HG02970 (cell line): ENCODE results near the gene ANKRD36B.
"Not testable (repeated sequence)": the region's sequence is repeated elsewhere in the genome, so short reads cannot be mapped to it uniquely, and the experiment has no call there.

Experiments
- ATAC-seq: cut with Tn5 transposase; IDR thresholded peaks from one replicate; pipeline ENCODE4 v1.9.1; 2021; ENCODE audit warnings: mild to moderate bottlenecking, moderate library complexity, moderate number of reproducible peaks; ENCODE audit not compliant: unreplicated experiment, low FRiP score

The ANKRD36B gene

DNA sequence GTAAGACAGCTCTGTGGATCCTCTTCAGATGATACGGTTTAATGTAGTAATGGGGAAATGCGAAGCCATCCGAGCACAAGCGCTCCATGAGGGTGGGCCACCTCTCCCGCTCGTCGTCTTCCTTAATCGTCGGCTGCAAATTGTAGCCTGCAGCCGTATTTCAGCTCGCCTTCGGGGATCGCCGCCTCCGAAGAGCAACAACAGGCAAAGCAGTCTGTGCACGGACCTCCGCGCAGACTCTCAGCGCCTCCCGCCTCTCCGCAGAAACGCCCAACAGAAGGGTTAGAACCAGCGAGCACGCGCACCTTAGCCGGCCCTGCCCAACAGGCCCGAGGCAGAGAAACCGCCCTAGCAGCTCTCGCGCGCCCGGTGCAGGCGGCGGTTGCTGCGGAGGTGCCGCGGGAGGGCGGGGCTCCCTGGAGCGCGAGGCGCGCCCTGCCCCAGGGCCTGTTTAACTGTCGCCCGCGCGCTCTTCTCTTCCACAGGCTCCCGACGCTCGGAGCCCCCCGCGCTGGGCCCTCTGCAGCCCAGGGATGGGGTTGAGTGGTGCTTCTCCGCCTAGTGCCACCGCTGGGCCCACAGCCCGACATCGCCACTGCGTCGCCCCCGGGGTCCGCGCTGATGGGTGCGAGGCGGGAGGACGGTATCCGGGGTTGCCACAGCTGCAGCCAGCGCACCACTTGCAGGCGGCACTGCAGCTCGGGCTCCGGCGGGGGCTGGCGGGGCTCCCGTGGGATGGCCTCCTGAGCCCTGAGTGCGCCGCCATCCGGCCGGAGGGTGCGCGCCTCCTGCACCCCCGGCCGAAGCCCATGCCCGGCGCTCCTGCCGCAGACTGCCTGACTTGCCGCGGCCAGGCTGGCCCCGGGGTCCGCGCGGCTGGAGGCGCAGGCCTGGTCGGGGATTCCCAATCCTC lies at the start of gene ANKRD36B:
ANKRD36B (minus strand) TSS at position 280 of the 913 bp plus-strand sequence; CDS start at position 88, 192 bp downstream.
- ATAC-seq = peak; percentile 39

DNA sequence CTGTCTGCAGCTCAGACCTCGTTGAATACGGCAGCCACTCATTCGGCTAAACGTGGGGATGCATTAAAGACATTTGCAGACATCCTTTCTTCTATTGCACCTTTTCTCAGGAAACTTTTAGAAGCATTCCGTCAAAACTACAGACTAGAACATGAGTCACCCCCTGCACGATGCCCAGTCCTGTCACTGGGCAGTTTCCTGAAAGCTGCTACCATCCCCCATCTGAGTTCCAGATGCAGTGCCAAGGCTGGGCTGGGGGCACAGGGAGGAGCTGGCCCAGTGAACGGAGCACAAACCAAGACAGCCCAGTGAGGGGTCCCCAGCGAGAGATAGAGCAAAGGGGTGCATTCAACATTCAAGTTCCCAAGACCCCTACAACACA lies 36.4 kb upstream of the ANKRD36B start:
- not testable (repeated sequence) for ATAC-seq

DNA sequence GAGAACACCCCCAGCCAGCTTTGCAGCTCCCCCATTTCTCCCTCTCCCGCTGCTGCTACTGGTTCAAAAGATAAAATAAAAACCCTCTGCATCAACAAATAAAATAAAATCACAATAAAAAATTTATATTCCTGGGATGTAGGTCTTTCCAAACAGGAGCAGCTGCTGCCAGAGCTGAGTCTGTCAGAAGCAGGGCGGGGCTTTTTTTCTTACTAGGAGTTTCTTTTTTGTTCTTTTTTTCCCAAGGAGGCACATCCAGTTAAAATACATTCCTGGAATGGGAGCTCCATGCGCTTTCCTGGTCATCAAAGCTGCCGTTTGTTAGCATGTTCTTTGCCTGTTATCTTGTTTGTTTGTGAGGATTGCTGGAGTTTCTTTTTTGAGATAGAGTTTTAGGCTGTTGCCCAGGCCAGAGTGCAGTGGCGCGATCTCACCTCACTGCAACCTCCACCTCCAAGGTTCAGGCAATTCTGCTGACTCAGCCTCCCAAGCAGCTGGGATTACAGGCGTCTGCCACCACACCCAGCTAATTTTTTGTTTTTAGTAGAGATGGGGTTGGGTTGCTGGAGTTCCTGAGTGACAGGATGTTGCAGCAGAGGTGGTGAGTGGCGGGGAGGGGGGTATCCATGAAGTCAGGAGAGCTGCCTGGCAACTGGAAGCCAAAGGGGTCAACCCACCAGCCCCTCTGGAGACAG lies 35.8 kb upstream of the ANKRD36B start:
- not testable (repeated sequence) for ATAC-seq

DNA sequence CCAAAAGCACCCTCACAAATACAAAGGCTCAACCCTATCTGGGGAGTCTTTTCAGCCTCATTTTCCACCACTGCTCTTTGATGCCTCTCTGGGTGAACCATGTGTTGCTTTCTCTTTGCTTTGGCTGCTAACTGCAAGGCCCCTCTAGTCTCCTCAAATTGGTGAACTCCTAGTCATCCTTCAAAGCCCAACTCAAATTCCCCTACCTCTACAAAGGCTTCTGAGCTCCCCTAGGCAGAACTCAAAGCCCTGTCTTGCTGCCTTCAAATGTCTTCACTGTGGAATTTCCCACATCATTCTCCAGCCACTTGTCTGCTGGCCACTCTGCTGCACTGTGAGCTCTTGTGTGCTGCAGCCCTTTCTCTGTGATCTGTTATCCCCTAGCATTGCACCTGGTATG lies 33.3 kb upstream of the ANKRD36B start:
- not testable (repeated sequence) for ATAC-seq

DNA sequence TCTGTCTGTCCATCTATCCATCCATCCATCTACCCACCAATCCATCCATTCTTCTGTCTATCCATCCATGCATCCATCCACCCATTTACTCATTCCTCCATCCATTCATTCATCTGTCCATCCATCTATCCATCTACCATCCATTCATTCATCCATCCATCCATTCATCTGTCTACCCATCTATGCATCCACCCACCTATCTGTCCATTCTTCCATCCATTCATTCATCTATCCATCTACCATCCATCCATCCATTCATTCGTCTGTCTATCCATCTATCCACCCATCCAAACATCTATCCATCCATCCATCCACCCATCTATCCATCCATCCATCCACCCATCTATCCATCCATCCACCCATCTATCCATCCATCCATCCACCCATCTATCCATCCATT lies 30.8 kb upstream of the ANKRD36B start:
- not testable (repeated sequence) for ATAC-seq

DNA sequence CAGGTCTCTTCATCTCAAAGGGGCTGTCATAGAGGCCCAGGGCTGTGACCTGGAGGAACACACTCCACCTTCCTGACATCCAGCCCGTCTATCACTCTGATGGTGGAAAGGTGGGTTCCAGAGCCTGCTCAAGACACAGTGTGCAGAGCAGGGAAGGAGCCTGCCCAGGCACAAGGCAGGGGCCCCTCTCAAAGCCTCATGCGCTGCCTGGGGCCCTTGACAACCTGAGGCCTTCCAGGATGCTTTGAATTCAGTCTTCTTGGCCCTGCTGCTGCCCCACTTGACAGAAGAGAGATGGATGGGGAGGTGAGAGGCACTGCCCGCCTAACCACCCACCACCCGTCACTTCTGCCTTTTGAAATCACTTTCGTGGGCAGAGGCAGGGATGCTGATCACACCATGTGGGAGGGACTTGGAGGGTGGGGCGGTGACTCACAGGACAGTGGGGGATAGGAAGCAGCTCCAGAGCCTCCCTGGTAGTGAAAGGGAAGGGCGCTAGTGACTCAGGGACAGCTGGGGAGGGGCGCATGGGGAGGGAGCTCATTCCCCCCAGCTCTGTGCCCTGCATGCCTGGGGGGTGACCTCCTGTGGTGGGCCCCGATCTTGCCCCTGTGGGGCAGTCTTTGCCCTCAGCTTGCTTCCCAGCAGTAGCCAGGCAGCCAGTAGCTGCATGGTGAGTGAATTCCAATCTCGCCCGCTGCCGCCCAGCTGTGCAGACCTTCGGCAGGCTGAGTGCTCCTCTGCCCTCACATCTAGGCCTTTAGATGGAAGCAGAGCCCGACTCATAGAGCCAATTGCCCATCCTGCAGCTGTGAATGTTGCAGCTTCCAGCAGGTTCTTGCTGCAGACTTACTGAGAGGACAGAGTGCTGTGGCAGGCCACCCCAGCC lies 29.5 kb upstream of the ANKRD36B start:
- ATAC-seq = not testable (repeated sequence)

DNA sequence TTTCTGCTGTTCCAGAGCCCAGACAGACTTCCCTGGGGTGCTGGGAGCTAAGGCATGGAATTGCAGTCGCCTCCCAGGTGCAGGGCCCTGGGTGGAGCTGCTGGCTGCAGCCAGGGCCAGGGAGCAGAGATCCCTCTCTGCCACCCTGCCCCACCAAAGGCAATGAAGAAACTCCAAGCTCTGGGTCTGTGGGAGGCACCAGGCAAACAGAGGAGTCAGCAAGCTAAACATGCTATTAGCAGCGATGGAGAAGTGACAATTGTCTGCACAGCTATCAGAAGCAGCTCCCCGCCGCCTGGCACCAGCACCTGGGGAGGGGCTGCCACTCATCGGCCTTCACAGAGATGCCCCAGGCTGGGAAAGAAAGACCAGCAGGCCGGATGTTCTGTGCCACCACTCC lies 28.2 kb upstream of the ANKRD36B start:
- no peak for ATAC-seq

DNA sequence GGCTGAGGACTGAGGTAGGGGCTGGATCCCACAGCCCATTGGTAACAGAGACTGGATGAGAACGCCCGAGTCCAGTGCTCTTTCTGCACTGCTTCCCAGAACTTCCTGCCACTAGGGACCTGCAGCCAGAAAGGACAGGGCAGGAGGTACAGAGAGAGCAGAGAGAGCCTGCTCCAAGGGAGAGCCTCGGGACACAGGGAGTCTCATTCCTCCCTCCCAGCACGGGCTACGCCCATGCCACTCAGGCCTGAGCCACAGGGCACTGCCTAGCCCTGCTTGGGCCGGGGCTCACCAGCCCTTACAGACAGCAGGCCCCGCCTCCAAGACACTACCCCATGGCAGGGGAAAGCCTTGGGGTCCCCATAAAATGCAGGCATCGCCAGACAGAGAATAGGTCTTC lies 26.1 kb upstream of the ANKRD36B start:
- ATAC-seq = not testable (repeated sequence)

DNA sequence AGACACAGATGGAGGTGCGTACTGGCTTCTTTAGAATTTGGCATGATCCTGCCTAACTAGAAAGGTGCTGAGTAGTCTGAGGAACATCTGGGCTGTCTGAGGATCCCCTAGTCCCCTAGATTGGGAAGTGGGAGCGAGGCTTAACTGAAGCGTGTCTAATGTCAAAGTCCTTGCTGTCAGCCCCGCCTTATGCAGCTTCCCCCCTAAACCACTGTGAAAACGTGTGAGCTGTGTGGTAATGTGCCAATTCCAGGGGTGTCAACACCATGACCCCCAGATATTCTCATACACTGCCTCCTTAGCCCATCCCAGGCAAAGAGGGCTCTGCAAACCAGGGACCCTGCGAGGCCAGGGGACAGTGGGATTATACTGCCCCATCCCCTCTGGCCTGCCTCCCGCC lies 22.2 kb upstream of the ANKRD36B start:
- ATAC-seq = not testable (repeated sequence)

DNA sequence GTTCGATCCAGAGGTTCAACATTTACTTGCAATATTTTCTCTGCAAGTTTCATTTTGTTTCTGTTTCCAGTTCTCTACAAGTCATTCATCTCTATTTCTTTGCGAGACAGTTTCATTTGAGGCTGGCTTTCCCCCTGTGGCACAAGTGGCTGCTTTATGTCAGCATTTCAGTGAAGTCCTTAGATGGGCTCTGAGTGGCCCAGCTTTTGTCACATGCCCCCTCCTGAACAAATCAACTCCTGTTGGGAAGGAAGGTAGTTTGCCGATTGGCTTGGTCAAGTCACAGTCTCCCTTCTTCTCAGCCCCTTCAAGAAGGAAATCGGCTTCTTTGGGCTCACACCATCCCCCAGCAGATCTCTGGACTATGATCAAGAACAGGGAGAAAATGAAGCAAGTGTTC lies 19.1 kb upstream of the ANKRD36B start:
- not testable (repeated sequence) for ATAC-seq

DNA sequence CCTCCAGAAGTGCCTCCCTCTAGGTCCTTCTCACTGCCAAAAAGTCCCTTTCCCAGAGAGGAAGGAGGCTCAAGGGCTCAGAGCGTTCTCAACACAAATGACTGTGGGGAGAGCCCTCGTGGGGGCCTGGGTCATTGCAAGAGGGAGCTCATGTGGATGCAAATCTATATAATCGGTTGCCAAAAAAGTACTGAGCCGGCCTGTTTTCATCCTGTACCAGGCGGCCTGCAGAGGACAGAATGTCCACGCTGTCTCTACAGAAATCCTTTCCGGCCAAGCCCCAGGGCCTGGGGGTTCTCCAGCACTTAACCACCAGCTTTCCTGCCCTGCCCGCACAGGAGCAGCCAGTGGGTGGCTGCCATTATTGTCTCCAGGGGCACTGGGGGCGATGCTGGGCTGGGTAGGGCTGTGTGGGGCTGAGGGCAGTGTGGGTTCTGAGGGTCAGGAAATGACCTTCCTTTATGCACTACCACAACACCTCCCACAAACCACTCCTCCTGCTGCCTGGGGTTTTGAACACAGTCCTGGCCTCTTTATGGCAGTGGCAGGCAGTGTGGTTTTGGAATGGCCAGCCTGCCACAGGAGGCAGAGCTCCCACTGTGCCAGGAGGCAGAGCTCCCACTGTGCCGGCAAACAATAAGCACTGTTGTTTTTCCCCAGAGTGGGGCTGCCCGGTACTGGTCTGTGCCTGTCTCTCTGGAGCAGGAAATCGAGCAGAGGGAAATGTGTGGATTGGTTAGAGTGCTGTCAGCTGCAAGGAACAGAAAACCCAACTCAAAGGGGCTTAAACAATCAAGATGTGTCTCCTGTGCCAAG lies 16.1 kb upstream of the ANKRD36B start:
- not testable (repeated sequence) for ATAC-seq

DNA sequence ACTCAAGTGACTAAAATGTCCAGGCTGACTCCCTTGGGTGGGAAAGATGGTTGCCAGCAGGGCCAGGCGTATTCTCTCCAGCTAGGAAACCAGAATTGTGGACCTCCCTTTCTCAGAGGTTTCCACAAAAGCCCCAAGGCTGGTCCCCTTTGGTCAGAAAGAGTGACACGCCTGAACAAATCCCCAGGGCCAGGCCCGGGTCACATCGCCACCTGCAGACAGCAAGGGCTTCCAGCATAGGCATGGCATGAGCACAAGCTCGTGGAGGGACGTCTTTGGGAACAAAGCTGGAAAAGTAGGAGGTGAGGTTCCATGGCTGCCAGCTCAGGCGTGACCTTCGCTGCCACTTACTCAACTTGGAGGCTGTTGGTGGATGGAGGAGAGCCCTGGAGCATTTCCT lies 15.4 kb upstream of the ANKRD36B start:
- not testable (repeated sequence) for ATAC-seq

DNA sequence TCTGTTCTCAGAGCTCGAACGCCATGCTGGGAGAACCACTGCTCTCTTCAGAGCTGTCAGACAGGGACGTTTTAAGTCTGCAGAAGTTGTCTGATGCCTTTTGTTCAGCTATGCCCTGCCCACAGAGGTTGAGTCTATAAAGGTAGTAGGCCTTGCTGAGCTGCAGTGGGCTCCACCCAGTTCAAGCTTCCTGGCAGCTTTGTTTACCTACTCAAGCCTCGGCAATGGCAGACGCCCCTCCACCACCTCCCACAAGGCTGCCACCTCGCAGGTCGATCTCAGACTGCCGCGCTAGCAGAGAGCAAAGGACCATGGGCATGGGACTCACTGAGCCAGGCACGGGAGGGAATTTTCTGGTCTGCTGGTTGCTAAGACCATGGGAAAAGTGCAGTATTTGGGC lies 11.9 kb upstream of the ANKRD36B start:
- not testable (repeated sequence) for ATAC-seq

DNA sequence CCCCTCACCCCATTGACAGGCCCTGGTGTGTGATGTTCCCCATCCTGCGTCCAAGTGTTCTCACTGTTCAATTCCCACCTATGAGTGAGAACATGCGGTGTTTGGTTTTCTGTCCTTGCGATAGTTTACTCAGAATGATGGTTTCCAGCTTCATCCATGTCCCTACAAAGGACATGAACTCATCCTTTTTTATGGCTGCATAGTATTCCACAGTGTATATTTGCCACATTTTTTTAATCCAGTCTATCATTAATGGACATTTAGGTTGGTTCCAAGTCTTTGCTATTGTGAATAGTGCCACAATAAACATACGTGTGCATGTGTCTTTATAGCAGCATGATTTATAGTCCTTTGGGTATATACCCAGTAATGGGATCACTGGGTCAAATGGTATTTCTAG lies 6.5 kb upstream of the ANKRD36B start:
- not testable (repeated sequence) for ATAC-seq

DNA sequence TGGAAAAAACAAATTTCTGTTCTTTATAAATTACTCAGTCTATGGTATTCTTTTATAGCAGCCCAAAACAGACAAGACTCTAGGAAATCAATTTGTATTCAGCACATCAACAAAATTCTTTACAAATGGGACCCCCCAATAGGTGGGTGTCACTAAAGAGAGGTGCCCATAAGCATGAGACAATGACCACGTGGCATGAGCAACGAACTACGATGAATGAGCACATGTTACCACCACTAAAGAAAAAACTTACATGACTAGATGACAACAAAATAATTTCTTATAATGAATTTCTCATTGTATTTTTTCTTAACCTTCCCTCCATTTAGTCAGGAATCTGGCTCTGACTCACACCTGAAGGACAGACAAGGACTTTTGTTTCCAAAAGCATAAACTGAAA lies 3.8 kb upstream of the ANKRD36B start:
- not testable (repeated sequence) for ATAC-seq

DNA sequence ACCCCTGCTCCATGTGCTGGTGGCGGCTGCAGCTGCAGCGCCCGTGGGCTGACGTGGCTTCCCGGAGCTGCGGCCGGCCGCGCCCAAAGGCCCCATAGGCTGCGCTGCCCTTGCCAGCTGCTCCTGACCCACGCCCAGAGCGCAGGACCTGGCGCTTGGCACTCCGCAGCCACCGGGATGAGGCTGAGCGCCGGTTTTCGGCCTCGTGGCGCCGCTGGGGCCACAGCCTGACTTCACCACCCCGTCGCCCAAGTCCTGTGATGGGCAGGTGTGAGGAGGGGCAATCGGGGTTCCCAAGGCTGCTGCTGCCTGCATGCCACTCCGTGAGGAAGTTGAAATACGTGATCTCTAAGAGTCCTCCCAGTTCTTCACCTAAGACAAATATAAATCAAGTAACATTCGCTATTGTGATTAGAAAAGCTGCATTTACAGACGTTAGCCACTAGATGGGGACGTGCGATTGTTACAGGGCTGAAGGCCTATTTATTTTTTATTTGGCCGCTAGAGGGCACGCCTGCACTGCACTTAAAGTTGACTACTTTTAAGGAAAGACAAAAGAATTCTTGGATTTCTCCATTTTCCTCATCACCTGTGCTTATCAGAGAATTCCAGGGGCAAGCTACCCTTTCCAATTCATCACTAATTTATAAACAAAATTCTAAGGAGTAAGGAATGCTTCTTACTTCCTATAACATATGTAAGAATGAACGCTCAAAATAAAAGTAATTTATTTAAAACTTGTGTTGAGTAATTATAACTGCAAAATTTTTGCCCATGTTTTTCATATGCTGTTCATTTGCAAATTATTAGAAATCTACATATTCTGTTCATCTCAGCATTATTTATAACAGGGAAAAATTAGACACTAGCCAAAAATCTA lies 1.1 kb upstream of the ANKRD36B start:
- ATAC-seq = peak; percentile 72

DNA sequence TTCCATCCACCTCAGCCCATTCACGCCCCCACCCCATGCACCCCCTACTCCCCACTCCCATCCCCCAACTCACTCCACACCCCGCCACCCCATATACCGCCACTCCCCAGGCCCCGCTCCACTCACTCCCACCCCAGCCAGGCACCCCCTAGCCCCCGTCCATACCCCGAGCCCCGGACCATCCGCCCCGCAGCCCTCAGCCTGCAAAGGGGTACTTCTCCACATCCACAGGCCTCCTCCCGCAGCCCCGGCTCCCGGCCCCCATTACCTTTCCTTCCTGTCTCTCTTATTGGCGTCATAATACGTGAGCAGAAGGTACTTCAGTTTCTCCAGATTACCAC lies 450 bp downstream of the ANKRD36B start:
- not testable (repeated sequence) for ATAC-seq

DNA sequence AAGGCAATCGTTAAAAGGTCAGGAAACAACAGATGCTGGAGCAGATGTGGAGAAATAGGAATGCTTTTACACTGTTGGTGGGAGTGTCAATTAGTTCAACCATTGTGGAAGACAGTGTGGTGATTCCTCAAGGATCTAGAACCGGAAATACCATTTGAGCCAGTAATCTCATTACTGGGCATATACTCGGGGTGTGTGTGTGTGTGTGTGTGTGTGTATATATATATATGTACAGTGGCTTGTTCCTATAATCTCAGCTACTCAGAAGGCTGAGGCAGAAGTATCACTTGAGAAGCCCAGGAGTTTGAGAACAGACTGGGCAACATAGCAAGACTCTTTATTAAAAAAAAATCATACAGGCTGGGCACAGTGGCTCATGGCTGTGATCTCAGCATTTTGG lies 24.0 kb downstream of the ANKRD36B start:
- not testable (repeated sequence) for ATAC-seq

DNA sequence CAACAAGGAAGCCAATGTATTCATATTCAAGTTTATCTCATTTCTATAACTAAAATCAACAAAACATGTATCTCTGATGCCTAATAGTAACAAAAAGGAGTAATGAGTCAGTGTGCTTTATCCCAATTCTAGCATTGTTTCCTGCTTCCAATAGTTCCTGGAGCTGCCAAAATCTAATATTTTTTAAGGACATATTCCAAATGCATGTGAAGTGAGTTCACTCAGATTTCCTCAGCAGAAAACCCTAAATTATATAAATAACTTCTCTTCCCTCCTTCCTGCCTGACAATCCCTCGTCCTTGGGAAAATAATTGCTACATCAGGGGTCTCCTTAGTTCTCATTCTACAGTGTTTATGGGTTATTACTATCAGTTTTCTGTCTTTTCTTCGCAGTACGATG lies 37.3 kb downstream of the ANKRD36B start:
- ATAC-seq = not testable (repeated sequence)
